Glutamatergic neuron (in vitro differentiated cells): ENCODE results near the gene MPHOSPH9. TPM values are rescaled to one million over a fixed set of nuclear protein-coding genes. Genes with fewer than 3 reads are reported as not detected.
"Not testable (repeated sequence)": the region's sequence is repeated elsewhere in the genome, so short reads cannot be mapped to it uniquely, and the experiment has no call there.

ENCODE experiments used
- DNase-seq: peaks from one replicate; pipeline ENCODE4 v3.0.0; 2022
- H3K27ac Mint-ChIP-seq: one replicate; pipeline ENCODE4 v1.8.0; 2020; ENCODE audit warnings: mild to moderate bottlenecking, mixed read lengths, inconsistent platforms; ENCODE audit not compliant: unreplicated experiment
- H3K27me3 Mint-ChIP-seq: one replicate; pipeline ENCODE4 v1.8.0; 2020; ENCODE audit warnings: mild to moderate bottlenecking, moderate library complexity, mixed read lengths, inconsistent platforms; ENCODE audit not compliant: unreplicated experiment
- H3K36me3 Mint-ChIP-seq: one replicate; pipeline ENCODE4 v1.8.0; 2020; ENCODE audit warnings: mild to moderate bottlenecking, mixed read lengths, inconsistent platforms; ENCODE audit not compliant: unreplicated experiment
- H3K4me1 Mint-ChIP-seq: one replicate; pipeline ENCODE4 v1.8.0; 2020; ENCODE audit warnings: mild to moderate bottlenecking, low read depth, mixed read lengths, inconsistent platforms; ENCODE audit not compliant: unreplicated experiment
- H3K4me3 Mint-ChIP-seq: one replicate; pipeline ENCODE4 v1.8.0; 2020; ENCODE audit warnings: mild to moderate bottlenecking, mixed read lengths, inconsistent platforms; ENCODE audit not compliant: unreplicated experiment
- H3K9me3 Mint-ChIP-seq: one replicate; pipeline ENCODE4 v1.8.0; 2020; ENCODE audit warnings: mild to moderate bottlenecking, moderate library complexity, mixed read lengths, inconsistent platforms; ENCODE audit not compliant: unreplicated experiment
- total RNA-seq: library from RNA; stranded (reverse); fragmentation: NEBNext Ultra II Directional; extraction: Animal tissue kit (Norgen Biotek cat#: 25700); gene quantifications from one replicate; pipeline ENCODE4 v1.2.1, GENCODE V29; 2021; ENCODE audit not compliant: unreplicated experiment
- TF ChIP-seq, protein P1 (sequence below): fragments of 200-600 bp; sonication (generic); IDR thresholded peaks from one replicate; pipeline ENCODE4 v1.5.0; 2021; ENCODE audit not compliant: partially characterized antibody, unreplicated experiment

The MPHOSPH9 gene
- total RNA-seq, 1 donor from 2014 or later = 38.4 TPM

DNA sequence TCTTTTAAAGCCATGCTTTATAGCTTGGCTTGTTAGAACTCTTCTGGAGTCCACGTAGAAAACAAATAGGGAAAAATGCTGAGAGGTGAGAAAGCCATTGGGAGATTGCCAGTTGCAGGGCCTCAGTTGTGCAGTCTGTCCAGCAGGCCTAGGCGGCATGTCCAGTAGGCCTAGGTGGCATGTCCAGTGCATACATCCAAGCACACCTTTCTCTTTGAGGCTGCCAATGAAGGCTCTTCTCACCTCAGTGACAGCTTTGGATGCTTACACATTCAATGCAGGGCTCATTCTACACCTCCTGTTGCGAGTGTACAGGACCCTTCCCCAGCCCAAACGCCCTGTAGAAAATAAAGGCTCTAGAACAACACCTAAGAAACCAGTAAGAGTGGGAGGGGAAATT is 25.7 kb upstream of the MPHOSPH9 start:
- no peak overlapping the region for H3K4me3 Mint-ChIP-seq
- peaks cover 2% of the 10 kb centered on the region for H3K4me1 Mint-ChIP-seq
- peaks cover 7% of the 10 kb centered on the region for H3K9me3 Mint-ChIP-seq
- DNase-seq = no peak
- peaks cover 4% of the 10 kb centered on the region for H3K27me3 Mint-ChIP-seq
- H3K27ac Mint-ChIP-seq = no peak overlapping the region
- TF ChIP-seq, protein P1, sequence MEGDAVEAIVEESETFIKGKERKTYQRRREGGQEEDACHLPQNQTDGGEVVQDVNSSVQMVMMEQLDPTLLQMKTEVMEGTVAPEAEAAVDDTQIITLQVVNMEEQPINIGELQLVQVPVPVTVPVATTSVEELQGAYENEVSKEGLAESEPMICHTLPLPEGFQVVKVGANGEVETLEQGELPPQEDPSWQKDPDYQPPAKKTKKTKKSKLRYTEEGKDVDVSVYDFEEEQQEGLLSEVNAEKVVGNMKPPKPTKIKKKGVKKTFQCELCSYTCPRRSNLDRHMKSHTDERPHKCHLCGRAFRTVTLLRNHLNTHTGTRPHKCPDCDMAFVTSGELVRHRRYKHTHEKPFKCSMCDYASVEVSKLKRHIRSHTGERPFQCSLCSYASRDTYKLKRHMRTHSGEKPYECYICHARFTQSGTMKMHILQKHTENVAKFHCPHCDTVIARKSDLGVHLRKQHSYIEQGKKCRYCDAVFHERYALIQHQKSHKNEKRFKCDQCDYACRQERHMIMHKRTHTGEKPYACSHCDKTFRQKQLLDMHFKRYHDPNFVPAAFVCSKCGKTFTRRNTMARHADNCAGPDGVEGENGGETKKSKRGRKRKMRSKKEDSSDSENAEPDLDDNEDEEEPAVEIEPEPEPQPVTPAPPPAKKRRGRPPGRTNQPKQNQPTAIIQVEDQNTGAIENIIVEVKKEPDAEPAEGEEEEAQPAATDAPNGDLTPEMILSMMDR = no peak
- no peaks in the 10 kb centered on the region for H3K36me3 Mint-ChIP-seq

DNA sequence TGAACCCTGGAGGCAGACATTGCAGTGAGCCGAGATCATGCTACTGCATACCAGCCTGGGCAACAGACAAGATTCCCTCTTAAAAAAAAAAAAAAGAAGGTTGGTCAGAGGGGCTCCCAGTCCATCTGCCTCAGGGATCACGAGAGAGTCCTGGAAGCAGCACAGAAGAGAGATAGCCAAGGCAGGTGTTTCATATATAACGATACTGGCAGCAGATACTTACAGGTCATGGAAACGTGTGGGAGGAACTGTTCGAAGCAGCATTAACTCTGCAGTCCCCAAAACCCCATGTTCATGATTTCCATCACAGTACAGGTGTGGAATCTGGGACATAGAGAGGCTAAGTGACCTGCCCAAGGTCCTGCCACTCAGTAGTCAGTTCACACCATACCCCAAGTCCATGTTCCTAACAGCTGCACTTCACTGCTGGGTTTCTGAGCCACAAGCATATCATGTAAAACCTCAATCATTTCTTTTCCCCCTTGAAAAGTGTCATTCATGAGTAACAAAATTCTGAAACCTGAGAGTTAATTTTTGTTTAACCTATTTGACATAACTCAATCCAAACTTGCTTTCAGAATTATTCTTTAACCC is 22.0 kb upstream of the MPHOSPH9 start:
- TF ChIP-seq, protein P1 = no peak
- no peak overlapping the region for H3K27ac Mint-ChIP-seq
- peaks cover 14% of the 10 kb centered on the region for H3K36me3 Mint-ChIP-seq
- H3K27me3 Mint-ChIP-seq = peaks cover 6% of the 10 kb centered on the region
- H3K4me1 Mint-ChIP-seq = peaks cover 4% of the 10 kb centered on the region
- H3K9me3 Mint-ChIP-seq = peaks cover 3% of the 10 kb centered on the region
- DNase-seq = no peak
- H3K4me3 Mint-ChIP-seq = no peak overlapping the region

DNA sequence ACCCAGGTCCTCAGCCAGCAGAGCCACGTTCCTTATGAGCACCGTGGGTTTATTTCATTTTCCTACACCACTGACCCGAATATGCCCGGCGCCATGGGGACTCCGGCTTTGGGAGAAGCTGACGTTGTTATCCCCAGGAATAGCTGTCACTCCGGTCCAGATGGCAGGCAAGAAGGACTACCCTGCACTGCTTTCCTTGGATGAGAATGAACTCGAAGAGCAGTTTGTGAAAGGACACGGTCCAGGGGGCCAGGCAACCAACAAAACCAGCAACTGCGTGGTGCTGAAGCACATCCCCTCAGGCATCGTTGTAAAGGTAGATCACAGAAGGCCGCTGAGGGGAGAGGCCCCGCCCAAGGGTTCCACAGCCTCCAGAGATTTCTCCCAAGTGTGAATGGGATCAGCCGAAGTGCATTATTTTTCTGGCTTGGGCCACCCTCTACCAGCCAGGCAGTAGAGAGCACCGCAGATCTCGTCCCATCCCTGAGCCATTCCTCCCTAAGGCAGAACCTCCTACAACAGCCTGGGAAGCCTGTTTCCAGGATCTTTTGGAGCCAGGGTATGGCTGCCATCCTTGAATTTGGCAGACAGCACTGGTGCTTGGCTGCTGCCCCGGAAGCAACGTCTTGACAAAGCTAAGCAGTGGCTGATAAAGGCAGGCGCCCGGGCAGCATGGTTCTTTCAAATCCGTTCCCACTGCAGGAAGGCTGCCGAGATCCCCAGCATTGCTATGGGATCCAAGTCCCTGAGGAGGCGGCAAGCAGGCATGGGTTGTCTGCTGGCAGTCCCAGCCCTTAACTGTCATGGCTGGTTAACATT is 20.9 kb upstream of the MPHOSPH9 start:
- peaks cover 4% of the 10 kb centered on the region for H3K4me1 Mint-ChIP-seq
- peak overlapping the region; percentile 56 for H3K27ac Mint-ChIP-seq
- peaks cover 6% of the 10 kb centered on the region for H3K27me3 Mint-ChIP-seq
- H3K36me3 Mint-ChIP-seq = peaks cover 18% of the 10 kb centered on the region
- no peak for DNase-seq
- H3K9me3 Mint-ChIP-seq = peaks cover 3% of the 10 kb centered on the region
- no peak overlapping the region for H3K4me3 Mint-ChIP-seq
- TF ChIP-seq, protein P1 = no peak

DNA sequence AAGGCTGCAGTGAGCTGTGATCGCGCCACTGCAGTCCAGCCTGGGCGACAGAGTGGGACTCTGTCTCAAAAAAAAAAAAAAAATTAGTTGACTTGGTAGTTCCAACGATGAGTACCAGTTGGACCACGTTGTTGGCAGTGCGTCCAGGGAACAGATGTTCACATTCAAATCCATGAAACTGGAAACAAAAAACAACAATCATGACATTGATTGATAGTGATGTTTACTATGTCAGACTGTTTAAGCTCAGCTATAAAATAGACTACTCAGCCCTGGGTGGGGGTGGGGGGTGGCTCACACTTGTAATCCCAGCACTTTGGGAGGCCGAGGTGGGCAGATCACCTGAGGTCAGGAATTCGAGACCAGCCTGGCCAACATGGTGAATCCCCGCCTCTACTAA is 19.4 kb upstream of the MPHOSPH9 start:
- not testable (repeated sequence) for H3K4me3 Mint-ChIP-seq, H3K27me3 Mint-ChIP-seq, H3K27ac Mint-ChIP-seq, H3K9me3 Mint-ChIP-seq, DNase-seq, H3K4me1 Mint-ChIP-seq
- peaks cover 26% of the 10 kb centered on the region for H3K36me3 Mint-ChIP-seq

DNA sequence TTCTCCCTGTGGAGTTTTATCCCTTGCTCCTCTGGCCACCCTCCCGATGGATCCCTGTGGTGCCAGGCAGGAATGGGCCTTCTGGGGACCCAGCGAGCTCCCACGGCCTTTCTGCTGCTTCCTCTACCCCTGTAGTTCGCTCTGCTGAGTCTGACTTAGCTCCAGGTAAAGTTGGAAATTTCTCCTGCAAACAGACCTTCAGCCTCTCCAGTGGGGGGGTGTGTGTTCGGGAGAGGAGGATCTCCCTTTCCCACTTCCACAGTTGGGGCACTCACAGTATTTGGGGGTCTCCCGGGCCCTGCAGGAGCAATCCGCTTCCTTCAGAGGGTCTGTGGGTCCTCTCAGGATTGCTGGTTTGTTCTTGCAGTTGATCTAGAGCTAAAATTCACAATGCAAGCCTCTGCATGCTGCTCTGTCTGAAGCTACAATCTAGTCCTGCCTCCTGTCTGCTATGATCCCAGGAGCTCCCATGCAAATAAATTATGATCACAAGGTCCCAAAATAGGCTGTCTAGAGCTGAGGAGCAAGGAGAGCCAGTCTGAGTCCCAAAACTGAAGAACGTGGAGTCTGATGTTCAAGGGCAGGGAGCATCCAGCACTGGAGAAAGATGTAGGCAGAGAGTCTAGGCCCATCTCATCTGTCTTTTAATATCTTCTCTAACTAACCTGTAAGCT is 18.6 kb upstream of the MPHOSPH9 start:
- Mint-ChIP-seq H3K4me3 (no peak overlapping the region), H3K27ac (no peak overlapping the region), H3K27me3 (peaks cover 6% of the 10 kb centered on the region), H3K4me1 (peaks cover 9% of the 10 kb centered on the region), H3K36me3 (peaks cover 31% of the 10 kb centered on the region), H3K9me3 (peaks cover 4% of the 10 kb centered on the region)
- no peak for DNase-seq
- TF ChIP-seq, protein P1 = no peak
